ENCODE data around the gene ARRDC3. TPM values are rescaled to one million over a fixed set of nuclear protein-coding genes. Genes with fewer than 3 reads are reported as not detected.

Gene ARRDC3
- total and polyA plus RNA-seq, 9 of the 15 experiments (the other 6 are each of a cell fraction or from before 2014, with no cell fraction given), result 15.3 to 58.1 (median 39.4) TPM

GRCh38 chr5:91379914-91380490 lies 3.1 kb downstream of the ARRDC3 start (continued):
- TF ChIP-seq BCL6 (CRISPR knock-in tag; IDR thresholded peaks at IDR 0.05) (no peak), GATA2 (CRISPR knock-in tag; IDR thresholded peaks at IDR 0.05) (no peak), CHD1 (IDR thresholded peaks at IDR 0.05; ENCODE audit: low read length) (peak; percentile 91), U2AF1 (optimal IDR thresholded peaks at IDR 0.05; ENCODE audit: low read depth, low read length) (no peak), THAP7 (CRISPR knock-in tag; IDR thresholded peaks at IDR 0.05) (no peak), ZNF644 (tag; IDR thresholded peaks at IDR 0.05; ENCODE audit: low read depth) (peak; percentile 81; the same call in 1 of the 2 replicates), BRD9 (IDR thresholded peaks at IDR 0.05; ENCODE audit: low read depth, partially characterized antibody) (no peak), ZNF766 (CRISPR knock-in tag; conservative IDR thresholded peaks at IDR 0.05) (peak; percentile 86), NKRF (IDR thresholded peaks at IDR 0.05; ENCODE audit: borderline replicate concordance) (no peak), NFE2 (IDR thresholded peaks at IDR 0.05; ENCODE audit: low read depth) (no peak), ZNF395 (CRISPR knock-in tag; IDR thresholded peaks at IDR 0.05) (peak; percentile 97), ZNF184 (CRISPR knock-in tag; IDR thresholded peaks at IDR 0.05) (no peak), NCOR1 (IDR thresholded peaks at IDR 0.05) (peak; percentile 13; the same call in 1 of the 2 replicates), E2F1 (CRISPR knock-in tag; IDR thresholded peaks at IDR 0.05) (no peak), RCOR1 (IDR thresholded peaks at IDR 0.05; ENCODE audit: borderline replicate concordance in 1 of 2, low read depth in 2 of 2, low read length in 2 of 2) (no peak), DIDO1 (tag; IDR thresholded peaks at IDR 0.05; ENCODE audit: low read depth) (no peak), NR3C1 (CRISPR knock-in tag; IDR thresholded peaks at IDR 0.05) (no peak), CREB3 (tag; conservative IDR thresholded peaks at IDR 0.05; ENCODE audit: low read depth) (no peak)
